HG03064 (cell line): ENCODE measurements around the gene GIMAP1.

ENCODE experiments used
- ATAC-seq: cut with Tn5 transposase; IDR thresholded peaks from one replicate; pipeline ENCODE4 v1.9.1; 2021; ENCODE audit warnings: low read depth; ENCODE audit not compliant: unreplicated experiment

The GIMAP1 gene

GRCh38 chr7:150744041-150744656 is 27.7 kb downstream of the GIMAP1 start:
- no peak for ATAC-seq

GRCh38 chr7:150745086-150745485 is 28.7 kb downstream of the GIMAP1 start:
- ATAC-seq: no peak

- no peak for ATAC-seq
Observed at GRCh38 chr7:150745876-150746275, 29.5 kb downstream of the GIMAP1 start.

GRCh38 chr7:150746921-150747320 is 30.5 kb downstream of the GIMAP1 start:
- ATAC-seq: no peak

GRCh38 chr7:150748376-150748775 is 32.0 kb downstream of the GIMAP1 start:
- ATAC-seq: no peak

- ATAC-seq: no peak
Observed at GRCh38 chr7:150751702-150752101, 35.3 kb downstream of the GIMAP1 start.

GRCh38 chr7:150753239-150753638 is 36.8 kb downstream of the GIMAP1 start:
- ATAC-seq: no peak

- no peak for ATAC-seq
Observed at GRCh38 chr7:150753826-150754603, 37.6 kb downstream of the GIMAP1 start.

GRCh38 chr7:150754951-150755350 is 38.5 kb downstream of the GIMAP1 start:
- no peak for ATAC-seq

GRCh38 chr7:150755473-150756099 is 39.2 kb downstream of the GIMAP1 start:
- ATAC-seq: no peak

- no peak for ATAC-seq
Observed at GRCh38 chr7:150756166-150756565, 39.8 kb downstream of the GIMAP1 start.

GRCh38 chr7:150756858-150757257 is 40.4 kb downstream of the GIMAP1 start:
- no peak for ATAC-seq

GRCh38 chr7:150759479-150759878 is 43.1 kb downstream of the GIMAP1 start:
- ATAC-seq: no peak

- no peak for ATAC-seq
Observed at GRCh38 chr7:150766334-150766709, 49.9 kb downstream of the GIMAP1 start.

- no peak for ATAC-seq
Observed at GRCh38 chr7:150769768-150770167, 53.4 kb downstream of the GIMAP1 start.
